Inflammatory macrophage treated with lipopolysaccharide for 1 hour (primary cell): ENCODE measurements around the gene RNF8.
A peak's percentile ranks its signal among the peaks of the same experiment; 100 is the strongest.

Experiments used
- DNase-seq, 2 donors: peaks; one replicate each; pipeline ENCODE4 v3.0.0-alpha.2; 2020 to 2022

The RNF8 gene

GRCh38 chr6:37362101-37362828 lies 8.5 kb downstream of the RNF8 start:
- no peak for DNase-seq

GRCh38 chr6:37365791-37366190 lies 12.0 kb downstream of the RNF8 start:
- DNase-seq = no peak

GRCh38 chr6:37366910-37367309 lies 13.1 kb downstream of the RNF8 start:
- DNase-seq = no peak

GRCh38 chr6:37368961-37369320 lies 15.2 kb downstream of the RNF8 start:
- peak; percentile 29 to 42 for DNase-seq

- DNase-seq = no peak
Observed at GRCh38 chr6:37369321-37370201, 15.8 kb downstream of the RNF8 start.

GRCh38 chr6:37371154-37372083 lies 17.6 kb downstream of the RNF8 start:
- no peak for DNase-seq

GRCh38 chr6:37372116-37372515 lies 18.3 kb downstream of the RNF8 start:
- no peak for DNase-seq

- no peak for DNase-seq
Observed at GRCh38 chr6:37373822-37374471, 20.2 kb downstream of the RNF8 start.

GRCh38 chr6:37375376-37375775 lies 21.6 kb downstream of the RNF8 start:
- DNase-seq = no peak

- no peak for DNase-seq
Observed at GRCh38 chr6:37376078-37376743, 22.4 kb downstream of the RNF8 start.

GRCh38 chr6:37381579-37381978 lies 27.8 kb downstream of the RNF8 start:
- DNase-seq = peak; percentile 5 to 27

- DNase-seq = no peak
Observed at GRCh38 chr6:37382994-37383765, 29.4 kb downstream of the RNF8 start.

- no peak for DNase-seq
Observed at GRCh38 chr6:37388578-37388977, 34.8 kb downstream of the RNF8 start.

- no peak for DNase-seq
Observed at GRCh38 chr6:37389857-37390256, 36.1 kb downstream of the RNF8 start.

- DNase-seq = no peak
Observed at GRCh38 chr6:37391120-37391519, 37.3 kb downstream of the RNF8 start.

GRCh38 chr6:37392821-37393220 lies 39.0 kb downstream of the RNF8 start:
- no peak for DNase-seq

GRCh38 chr6:37393381-37393929 lies 39.7 kb downstream of the RNF8 start:
- DNase-seq = no peak

GRCh38 chr6:37396571-37397180 lies 42.9 kb downstream of the RNF8 start:
- no peak for DNase-seq

GRCh38 chr6:37399131-37399530 lies 45.3 kb downstream of the RNF8 start:
- peak in 1 of 2 donors; percentile 21 for DNase-seq

GRCh38 chr6:37399795-37400490 lies 46.2 kb downstream of the RNF8 start:
- no peak for DNase-seq
